ENCODE data around the gene PSEN2.

GRCh38 chr1:226838456-226838855 lies 32.0 kb upstream of the PSEN2 start:
- TF ChIP-seq POLR2A (IDR thresholded peaks at IDR 0.05; ENCODE audit: low read depth, low read length) (no peak), CTCF (IDR thresholded peaks at IDR 0.05; ENCODE audit: extremely low read depth in 1 of 2, insufficient read depth in 1 of 2, low read depth in 1 of 2, low read length in 2 of 2) (no peak), EZH2 (IDR thresholded peaks at IDR 0.05; ENCODE audit: borderline replicate concordance, low read depth, low read length, severe bottlenecking) (no peak), POLR2AphosphoS5 (IDR thresholded peaks at IDR 0.05; ENCODE audit: insufficient read depth, low read depth, low read length) (no peak)
